HG03108 (cell line): ENCODE measurements around the gene PCCB.
A peak's percentile ranks its signal among the peaks of the same experiment; 100 is the strongest.
"Not testable (repeated sequence)": the region's sequence is repeated elsewhere in the genome, so short reads cannot be mapped to it uniquely, and the experiment has no call there.

Experiments
- ATAC-seq: cut with Tn5 transposase; IDR thresholded peaks from one replicate; pipeline ENCODE4 v1.9.1; 2021; ENCODE audit warnings: moderate library complexity; ENCODE audit not compliant: unreplicated experiment

Gene PCCB

GRCh38 chr3:136250059-136250902 is at the start of gene PCCB:
PCCB (plus strand) TSS chr3:136250340; CDS start chr3:136250376, 36 bp downstream.
- peak; percentile 91 for ATAC-seq

GRCh38 chr3:136207489-136208115 is 42.5 kb upstream of the PCCB start:
- ATAC-seq = no peak

- ATAC-seq = no peak
These were observed 40.2 kb upstream of the PCCB start for GRCh38 chr3:136209921-136210320.

GRCh38 chr3:136211547-136211946 is 38.6 kb upstream of the PCCB start:
- no peak for ATAC-seq

GRCh38 chr3:136222746-136223145 is 27.4 kb upstream of the PCCB start:
- ATAC-seq = not testable (repeated sequence)

GRCh38 chr3:136232413-136232812 is 17.7 kb upstream of the PCCB start:
- ATAC-seq = no peak

- no peak for ATAC-seq
These were observed 14.6 kb upstream of the PCCB start for GRCh38 chr3:136235545-136235944.

GRCh38 chr3:136236109-136236508 is 14.0 kb upstream of the PCCB start:
- no peak for ATAC-seq

- no peak for ATAC-seq
These were observed 13.0 kb upstream of the PCCB start for GRCh38 chr3:136237103-136237502.

- no peak for ATAC-seq
These were observed 12.0 kb upstream of the PCCB start for GRCh38 chr3:136237961-136238649.

GRCh38 chr3:136239094-136239493 is 11.0 kb upstream of the PCCB start:
- no peak for ATAC-seq

GRCh38 chr3:136245691-136246090 is 4.4 kb upstream of the PCCB start:
- no peak for ATAC-seq

GRCh38 chr3:136247436-136247835 is 2.7 kb upstream of the PCCB start:
- ATAC-seq = no peak

- ATAC-seq = no peak
These were observed 2.1 kb upstream of the PCCB start for GRCh38 chr3:136247855-136248590.

GRCh38 chr3:136249091-136249490 is 1.0 kb upstream of the PCCB start:
- ATAC-seq = no peak

GRCh38 chr3:136249593-136249992 is 547 bp upstream of the PCCB start:
- ATAC-seq = no peak

GRCh38 chr3:136250903-136251460 is 842 bp downstream of the PCCB start:
- ATAC-seq = peak; percentile 25

- ATAC-seq = no peak
These were observed 1.4 kb downstream of the PCCB start for GRCh38 chr3:136251511-136251910.

- ATAC-seq = no peak
These were observed 5.7 kb downstream of the PCCB start for GRCh38 chr3:136255672-136256406.

- ATAC-seq = no peak
These were observed 8.1 kb downstream of the PCCB start for GRCh38 chr3:136258199-136258598.
